SJSA1 (cell line): ENCODE data around the gene TRIM15. TPM values are rescaled to one million over a fixed set of nuclear protein-coding genes. Genes with fewer than 3 reads are reported as not detected.

Experiments
- total RNA-seq: library from RNA; depleted of rRNA; stranded (reverse); fragments of >200 nt; shearing (Covaris generic); gene quantifications from 2 replicates; pipeline ENCODE4 v1.2.3, GENCODE V29; 2014; rRNA removed

The TRIM15 gene
- total RNA-seq, 1 experiment from 2014 or later = not detected

Other genes with a start within 250 kb of the TRIM15 start
- 1,534 and 1,583 TPM in 2 replicates for gene HLA-A, start 221.0 kb upstream of the TRIM15 start, total RNA-seq
- gene POLR1H, start 102.3 kb upstream of the TRIM15 start, total RNA-seq = 22.5 and 29.7 TPM in 2 replicates
- gene PPP1R11, start 96.3 kb upstream of the TRIM15 start, total RNA-seq = 26.3 and 33.8 TPM in 2 replicates
- gene RNF39, start 87.8 kb upstream of the TRIM15 start, total RNA-seq = not detected in 2 replicates
- gene TRIM31, start 50.5 kb upstream of the TRIM15 start, total RNA-seq = not detected in 2 replicates
- gene TRIM40, start 27.4 kb upstream of the TRIM15 start, total RNA-seq = not detected in 2 replicates
- not detected in 2 replicates for gene TRIM10, start 2.3 kb upstream of the TRIM15 start, total RNA-seq
- gene TRIM26, start 49.9 kb downstream of the TRIM15 start, total RNA-seq = 27.2 and 56.4 TPM in 2 replicates
- gene TRIM39, start 163.4 kb downstream of the TRIM15 start, total RNA-seq = 9.0 and 14.7 TPM in 2 replicates
- 41.0 and 137 TPM in 2 replicates for gene RPP21, start 181.6 kb downstream of the TRIM15 start, total RNA-seq